Keratinocyte (primary cell): Measurements from ENCODE around the gene WWC2. TPM values are rescaled to one million over a fixed set of nuclear protein-coding genes. Genes with fewer than 3 reads are reported as not detected.
"Not testable (repeated sequence)": the region's sequence is repeated elsewhere in the genome, so short reads cannot be mapped to it uniquely, and the experiment has no call there.

Experiments
- DNase-seq: peaks from one replicate; pipeline ENCODE4 v3.0.0-alpha.2; 2011; ENCODE audit warnings: low read depth, missing footprints, low spot score
- FAIRE-seq: peaks from 2 replicates; lab custom pipeline; 2011; peaks lifted over from hg19 to GRCh38; lab: Jason Lieb, UNC
- H2AFZ ChIP-seq: 2 replicates; pipeline ENCODE4 v1.6.0; 2012; ENCODE audit warnings: low read length, control low read depth, inconsistent platforms; ENCODE audit not compliant: control insufficient read depth
- H3K27ac ChIP-seq: 2 replicates; pipeline ENCODE4 v1.5.1; 2011; ENCODE audit warnings: low read length; ENCODE audit not compliant: control insufficient read depth, insufficient read depth
- H3K27me3 ChIP-seq: 3 replicates; pipeline ENCODE4 v1.6.0; 2011; ENCODE audit warnings: low read length; ENCODE audit not compliant: control insufficient read depth, insufficient read depth; ENCODE audit errors: extremely low read depth
- H3K36me3 ChIP-seq, 2 experiments: 2 replicates in 1 of 2; 3 replicates in 1 of 2; pipeline ENCODE4 v1.5.1; 2011; ENCODE audit warnings: low read length in 2 of 2, mild to moderate bottlenecking in 1 of 2; ENCODE audit not compliant: control insufficient read depth in 2 of 2, insufficient read depth in 2 of 2; ENCODE audit errors: extremely low read depth in 1 of 2
- H3K4me1 ChIP-seq: 3 replicates; pipeline ENCODE4 v1.5.1; 2011; ENCODE audit warnings: low read length; ENCODE audit not compliant: control insufficient read depth, insufficient read depth; ENCODE audit errors: extremely low read depth
- H3K4me2 ChIP-seq: 3 replicates; pipeline ENCODE4 v1.6.0; 2011; ENCODE audit warnings: low read depth, low read length; ENCODE audit not compliant: control insufficient read depth, insufficient read depth; ENCODE audit errors: extremely low read depth
- H3K4me3 ChIP-seq, 3 experiments: fragments of 200-600 bp in 1 of 3; sonication (generic) in 1 of 3; 2 replicates in 2 of 3; 3 replicates in 1 of 3; pipeline ENCODE4 v1.5.1; 2011 to 2016; ENCODE audit warnings: low read length in 3 of 3, mild to moderate bottlenecking in 3 of 3, control low read depth in 2 of 3, inconsistent platforms in 1 of 3, low read depth in 1 of 3, mixed read lengths in 1 of 3, mixed run types in 1 of 3, moderate library complexity in 1 of 3; ENCODE audit not compliant: control insufficient read depth in 2 of 3, insufficient read depth in 2 of 3; ENCODE audit errors: extremely low read depth in 1 of 3
- H3K79me2 ChIP-seq: 2 replicates; pipeline ENCODE4 v1.6.0; 2012; ENCODE audit warnings: low read length; ENCODE audit not compliant: control insufficient read depth, insufficient read depth
- H3K9ac ChIP-seq: 3 replicates; pipeline ENCODE4 v1.6.0; 2011; ENCODE audit warnings: low read length; ENCODE audit not compliant: control insufficient read depth, insufficient read depth; ENCODE audit errors: extremely low read depth
- H3K9me1 ChIP-seq: 3 replicates; pipeline ENCODE4 v1.6.0; 2011; ENCODE audit warnings: low read length; ENCODE audit not compliant: control insufficient read depth, insufficient read depth; ENCODE audit errors: extremely low read depth
- H3K9me3 ChIP-seq: 2 replicates; pipeline ENCODE4 v1.5.1; 2012; ENCODE audit warnings: low read depth, low read length; ENCODE audit not compliant: control insufficient read depth
- H4K20me1 ChIP-seq: 3 replicates; pipeline ENCODE4 v1.6.0; 2011; ENCODE audit warnings: low read length; ENCODE audit not compliant: control insufficient read depth, insufficient read depth; ENCODE audit errors: extremely low read depth
- CTCF ChIP-seq, 3 experiments: IDR thresholded peaks in 1 of 3; conservative IDR thresholded peaks in 1 of 3; optimal IDR thresholded peaks in 1 of 3; 2 replicates in 2 of 3; 3 replicates in 1 of 3; pipeline versions ENCODE3 to v1.5.1; 2011; ENCODE audit warnings: low read length in 3 of 3, mild to moderate bottlenecking in 3 of 3, moderate library complexity in 2 of 3, control low read depth in 1 of 3, inconsistent platforms in 1 of 3; ENCODE audit not compliant: insufficient read depth in 2 of 3; ENCODE audit errors: extremely low read depth in 1 of 3
- EZH2 ChIP-seq: IDR thresholded peaks from one replicate; pipeline ENCODE4 v1.6.1; 2012; ENCODE audit warnings: inconsistent platforms, mild to moderate bottlenecking, low read length, moderate library complexity
- dilution Hi-C: fragments of 300-500 bp; cut with MboI; formaldehyde crosslinking; loops from one replicate; pipeline ENCODE4 v1.7.0; 2020; ENCODE audit warnings: low sequenced_read_pairs; ENCODE audit not compliant: extremely low pct_ligation_motif_present
- polyA plus RNA-seq, 5 experiments: library from polyadenylated mRNA; depleted of rRNA in 3 of 5; stranded (reverse) in 3 of 5; stranded (forward) in 1 of 5; unstranded in 1 of 5; fragments of >200 nt; gene quantifications; 1 replicate in 1 of 5; 2 replicates in 3 of 5; 3 replicates in 1 of 5; pipeline versions ENCODE4 v1.2.1 to v1.2.3, GENCODE V29; 2011 to 2012; ENCODE audit warnings: missing spikeins in 2 of 5, low read depth in 1 of 5, low replicate concordance in 1 of 5

The WWC2 gene
- polyA plus RNA-seq, 1 donor (not counting 4 experiments of a cell fraction or from before 2014, with no cell fraction given): 15.4 TPM

GRCh38 chr4:183322326-183322725, 223.3 kb downstream of the WWC2 start, which contains the start of gene CLDN24:
CLDN24 (minus strand) TSS chr4:183322426; CDS start chr4:183322426, 0 bp downstream.
- Histone ChIP-seq H3K27ac (no peak within 1 kb of the TSS), H3K79me2 (no peaks in the 10 kb centered on the region), H3K36me3 (peaks cover 0 to 3% of the 10 kb centered on the region in 2 experiments), H3K4me1 (no peaks in the 10 kb centered on the region), H3K4me3 (no peak within 1 kb of the TSS), H3K9me3 (no peaks in the 10 kb centered on the region), H3K9me1 (no peaks in the 10 kb centered on the region), H3K27me3 (no peaks in the 10 kb centered on the region), H3K4me2 (no peak within 1 kb of the TSS), H4K20me1 (no peaks in the 10 kb centered on the region), H2AFZ (no peak within 1 kb of the TSS), H3K9ac (no peak within 1 kb of the TSS)
- no peak for TF ChIP-seq CTCF (optimal IDR thresholded peaks at IDR 0.05 in 1 of 3, IDR thresholded peaks at IDR 0.05 in 1 of 3, conservative IDR thresholded peaks at IDR 0.05 in 1 of 3; ENCODE audit: extremely low read depth in 1 of 3, insufficient read depth in 2 of 3, low read length in 3 of 3)
- TF ChIP-seq EZH2: no peak
- no peak for DNase-seq
- no peak for FAIRE-seq
- dilution Hi-C loops: loop anchor here (10.0 kb wide), 1 partner anchor 82 kb away; no protein-coding TSS in a partner anchor

- Histone ChIP-seq H3K4me1 (no peaks in the 10 kb centered on the region), H4K20me1 (no peaks in the 10 kb centered on the region), H3K27me3 (no peaks in the 10 kb centered on the region), H3K9ac (no peak overlapping the region), H3K9me1 (no peaks in the 10 kb centered on the region), H3K9me3 (no peaks in the 10 kb centered on the region), H3K36me3 (peaks cover 0 to 3% of the 10 kb centered on the region in 2 experiments), H3K27ac (no peak overlapping the region), H2AFZ (no peak overlapping the region), H3K79me2 (no peaks in the 10 kb centered on the region), H3K4me3 (no peak overlapping the region), H3K4me2 (no peak overlapping the region)
- DNase-seq (no peak), FAIRE-seq (no peak)
- TF ChIP-seq EZH2 (no peak), CTCF (optimal IDR thresholded peaks at IDR 0.05 in 1 of 3, IDR thresholded peaks at IDR 0.05 in 1 of 3, conservative IDR thresholded peaks at IDR 0.05 in 1 of 3; ENCODE audit: extremely low read depth in 1 of 3, insufficient read depth in 2 of 3, low read length in 3 of 3) (no peak)
- dilution Hi-C loops: loop anchor here (10.0 kb wide), 1 partner anchor 82 kb away; no protein-coding TSS in a partner anchor
These were observed 224.2 kb downstream of the WWC2 start for GRCh38 chr4:183323295-183323694.

- H3K9me3 ChIP-seq, H3K4me2 ChIP-seq, H2AFZ ChIP-seq, H3K27ac ChIP-seq, FAIRE-seq, H4K20me1 ChIP-seq, H3K9me1 ChIP-seq, DNase-seq, H3K4me3 ChIP-seq, H3K4me1 ChIP-seq, H3K36me3 ChIP-seq, H3K9ac ChIP-seq, H3K27me3 ChIP-seq, H3K79me2 ChIP-seq: not testable (repeated sequence)
- dilution Hi-C loops: loop anchor here (10.0 kb wide), 1 partner anchor 81 kb away; no protein-coding TSS in a partner anchor
These were observed 225.0 kb downstream of the WWC2 start for GRCh38 chr4:183324056-183324455.
